Measurements from ENCODE around the gene SLC26A8.
"Not testable (repeated sequence)": the region's sequence is repeated elsewhere in the genome, so short reads cannot be mapped to it uniquely, and the experiment has no call there.

Gene SLC26A8

DNA sequence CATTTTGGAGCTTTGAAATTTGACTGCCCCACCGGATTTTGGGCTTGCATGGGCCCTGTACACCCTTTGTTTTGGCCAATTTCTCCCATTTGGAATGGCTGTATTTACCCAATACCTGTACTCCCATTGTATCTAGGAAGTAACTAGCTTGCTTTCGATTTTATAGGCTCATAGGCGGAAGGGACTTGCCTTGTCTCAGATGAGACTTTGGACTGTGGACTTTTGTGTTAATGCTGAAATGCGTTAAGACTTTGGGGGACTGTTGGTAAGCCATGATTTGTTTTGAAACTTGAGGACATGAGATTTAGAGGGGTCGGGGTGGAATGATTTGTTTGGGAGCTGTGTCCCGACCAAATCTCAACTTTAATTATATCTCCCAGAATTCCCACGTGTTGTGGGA lies 83.3 kb downstream of the SLC26A8 start:
- not testable (repeated sequence) for DNase-seq (ENCODE audit: low read depth)

DNA sequence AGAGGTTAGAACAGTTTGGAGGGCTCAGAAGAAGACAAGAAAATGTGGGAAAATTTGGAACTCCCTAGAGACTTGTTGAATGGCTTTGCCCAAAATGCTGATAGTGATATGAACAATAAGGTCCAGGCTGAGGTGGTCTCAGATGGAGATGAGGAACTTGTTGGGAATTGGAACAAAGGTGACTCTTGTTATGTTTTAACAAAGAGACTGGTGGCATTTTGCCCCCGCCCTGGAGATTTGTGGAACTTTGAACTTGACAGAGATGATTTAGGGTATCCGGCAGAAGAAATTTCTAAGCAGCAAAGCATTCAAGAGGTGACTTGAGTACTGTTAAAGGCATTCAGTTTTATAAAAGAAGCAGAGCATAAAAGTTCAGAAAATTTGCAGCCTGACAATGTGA lies 84.4 kb downstream of the SLC26A8 start:
- DNase-seq (ENCODE audit: low read depth) = not testable (repeated sequence)

DNA sequence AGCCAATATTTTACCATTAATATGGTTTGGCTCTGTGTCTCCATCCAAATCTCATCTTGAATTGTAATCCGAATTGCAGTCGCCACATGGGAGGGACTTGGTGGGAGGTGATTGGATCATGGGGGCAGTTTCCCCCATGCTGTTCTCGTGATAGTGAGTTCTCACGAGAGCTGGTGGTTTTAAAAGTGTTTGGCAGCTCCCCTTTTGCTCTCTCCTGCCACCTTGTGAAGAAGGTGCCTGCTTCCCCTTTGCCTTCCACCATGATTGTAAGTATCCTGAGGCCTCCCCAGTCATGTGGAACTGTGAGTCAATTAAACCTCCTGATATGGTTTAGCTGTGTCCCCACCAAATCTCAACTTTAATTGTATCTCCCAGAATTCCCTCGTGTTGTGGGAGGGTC lies 85.2 kb downstream of the SLC26A8 start:
- not testable (repeated sequence) for DNase-seq (ENCODE audit: low read depth)

DNA sequence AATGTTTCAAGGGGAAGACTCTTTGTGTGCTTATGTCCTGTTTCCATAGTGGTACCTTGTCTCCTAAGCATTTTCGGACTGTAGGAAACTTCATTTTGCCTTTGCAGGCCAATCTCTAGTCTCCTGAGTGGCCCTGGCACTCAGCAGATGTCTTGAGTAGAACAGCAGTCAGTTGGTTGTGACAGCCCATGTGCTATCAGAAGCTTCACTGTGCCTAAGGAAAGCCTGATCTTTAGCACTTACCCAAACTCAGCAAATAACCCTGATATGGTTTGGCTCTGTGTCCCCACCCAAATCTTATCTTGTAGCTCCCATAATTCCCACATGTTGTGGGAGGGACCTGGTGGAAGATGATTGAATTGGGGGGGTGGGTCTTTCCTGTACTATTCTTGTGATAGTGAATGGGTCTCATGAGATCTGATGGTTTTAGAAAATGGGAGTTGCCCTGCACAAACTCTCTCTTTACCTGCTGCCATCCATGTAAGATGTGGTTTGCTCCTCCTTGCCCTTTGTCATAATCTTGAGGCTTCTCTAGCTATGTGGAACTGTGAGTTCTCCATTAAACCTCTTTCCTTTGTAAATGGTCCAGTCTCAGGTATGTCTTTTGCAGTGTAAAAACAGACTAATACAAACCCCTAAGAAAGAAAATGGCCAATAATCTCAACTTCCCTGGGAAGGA lies 87.6 kb downstream of the SLC26A8 start:
- no peak for DNase-seq (ENCODE audit: low read depth)

DNA sequence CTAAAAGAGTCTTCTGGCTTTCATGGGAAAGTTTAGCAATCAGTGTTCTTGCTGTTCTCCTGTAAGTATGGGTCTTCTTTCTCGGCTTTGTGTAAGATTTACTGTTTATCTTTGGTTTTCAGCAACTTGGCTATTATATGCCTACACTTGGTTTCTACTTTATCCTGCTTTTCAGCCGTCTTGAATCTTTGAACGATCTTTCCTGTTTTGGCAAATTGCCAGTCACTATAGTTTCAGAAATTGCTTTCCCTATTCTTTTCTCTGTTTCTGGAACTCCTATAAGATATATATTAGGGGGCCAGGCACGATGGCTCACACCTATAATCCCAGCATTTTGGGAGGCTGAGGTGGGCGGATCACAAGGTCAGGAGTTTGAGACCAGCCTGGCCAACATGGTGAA lies 89.0 kb downstream of the SLC26A8 start:
- no peak for DNase-seq (ENCODE audit: low read depth)

DNA sequence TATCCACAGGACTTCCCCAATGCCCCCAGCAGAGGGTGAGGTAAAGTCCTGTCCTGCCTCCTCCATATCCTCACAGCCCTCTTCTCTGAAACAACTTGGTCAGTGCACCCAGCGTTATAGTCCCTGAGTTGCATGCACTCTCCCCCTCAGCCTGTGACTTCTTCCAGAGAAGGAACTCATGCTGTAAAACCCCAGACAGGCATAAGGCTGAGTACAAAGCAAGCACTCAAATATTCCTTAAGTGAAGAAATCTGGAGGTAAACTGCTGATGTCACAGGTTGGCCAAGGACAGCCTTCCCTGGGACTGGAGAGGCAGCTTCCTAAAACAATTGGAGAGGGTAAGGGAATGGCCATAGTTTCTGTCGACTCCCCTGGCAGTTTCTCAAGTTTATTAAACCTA lies 90.6 kb downstream of the SLC26A8 start:
- DNase-seq (ENCODE audit: low read depth) = no peak

DNA sequence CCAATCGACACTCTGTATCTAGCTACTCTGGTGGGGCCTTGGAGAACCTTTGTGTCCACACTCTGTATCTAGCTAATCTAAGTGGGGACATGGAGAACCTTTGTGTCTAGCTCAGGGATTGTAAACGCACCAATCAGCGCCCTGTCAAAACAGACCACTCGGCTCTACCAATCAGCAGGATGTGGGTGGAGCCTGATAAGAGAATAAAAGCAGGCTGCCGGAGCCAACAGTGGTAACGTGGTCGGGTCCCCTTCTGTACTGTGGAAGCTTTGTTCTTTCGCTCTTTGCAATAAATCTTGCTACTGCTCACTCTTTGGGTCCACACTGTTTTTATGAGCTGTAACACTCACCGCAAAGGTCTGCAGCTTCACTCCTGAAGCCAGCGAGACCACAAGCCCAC lies 92.6 kb downstream of the SLC26A8 start:
- not testable (repeated sequence) for DNase-seq (ENCODE audit: low read depth)

DNA sequence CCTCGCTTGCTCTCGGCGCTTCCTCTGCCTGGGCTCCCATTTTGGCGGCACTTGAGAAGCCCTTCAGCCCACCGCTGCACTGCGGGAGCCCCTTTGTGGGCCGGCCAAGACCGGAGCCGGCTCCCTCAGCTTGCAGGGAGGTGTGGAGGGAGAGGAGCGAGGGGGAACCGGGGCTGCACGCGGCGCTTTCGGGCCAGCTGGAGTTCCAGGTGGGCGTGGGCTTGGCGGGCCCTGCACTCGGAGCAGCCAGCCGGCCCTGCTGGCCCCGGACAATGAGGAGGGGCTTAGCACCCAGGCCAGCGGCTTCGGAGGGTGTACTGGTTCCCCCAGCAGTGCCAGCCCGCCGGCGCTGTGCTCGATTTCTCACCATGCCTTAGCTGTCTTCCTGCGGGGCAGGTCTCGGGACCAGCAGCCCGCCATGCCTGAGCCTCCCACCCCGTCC lies 93.3 kb downstream of the SLC26A8 start:
- DNase-seq (ENCODE audit: low read depth) = no peak

DNA sequence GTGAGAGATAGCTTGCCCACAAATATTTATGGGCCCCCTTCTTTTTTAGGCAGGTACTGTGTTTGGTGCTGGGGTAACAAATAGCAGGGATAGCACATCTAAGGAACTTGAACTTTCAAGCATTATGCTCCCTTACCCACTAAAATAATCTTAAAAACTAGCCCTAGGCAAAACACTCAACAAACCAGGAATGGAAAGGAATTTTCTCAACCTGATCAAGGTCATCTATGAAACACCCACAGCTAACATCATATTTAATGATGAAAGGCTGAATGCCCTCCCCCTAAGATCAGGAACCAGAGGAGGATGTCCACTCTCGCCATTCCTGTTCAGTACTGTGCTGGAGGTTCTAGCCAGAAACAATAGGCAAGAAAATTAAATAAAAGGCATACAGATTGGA lies 94.8 kb downstream of the SLC26A8 start:
- DNase-seq (ENCODE audit: low read depth) = no peak

DNA sequence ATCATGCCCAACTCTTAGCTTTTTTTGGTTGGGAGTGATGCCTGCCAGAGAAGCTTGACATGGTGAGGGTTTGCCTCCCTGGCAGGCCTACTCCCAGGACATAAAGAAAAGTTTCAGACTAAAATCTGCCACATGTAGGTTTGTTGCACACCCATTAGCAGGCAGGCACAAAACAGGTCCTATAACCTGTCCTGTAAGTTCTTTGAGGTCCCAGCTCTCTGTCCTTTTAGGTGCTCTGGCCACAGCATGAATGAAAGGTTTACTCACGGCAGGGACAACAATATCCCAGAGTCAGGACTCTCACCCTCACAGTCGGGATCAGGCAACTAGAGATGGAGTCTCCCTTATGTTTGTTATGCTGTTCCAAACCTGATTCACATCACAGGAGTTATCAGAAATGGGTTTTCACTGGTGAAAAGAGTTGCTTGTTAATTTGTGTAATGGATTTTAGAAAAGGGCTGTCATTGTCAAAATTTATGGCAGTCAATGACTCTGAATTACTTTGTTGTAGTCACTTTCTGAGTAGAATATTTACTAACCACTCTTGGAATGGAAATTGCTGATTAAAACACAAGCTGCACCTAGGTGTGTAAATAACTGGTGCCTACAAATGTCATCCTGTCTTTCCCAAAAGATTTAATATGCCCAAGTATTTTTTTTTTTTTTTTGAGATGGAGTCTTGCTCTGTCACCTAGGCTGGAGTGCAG lies 97.8 kb downstream of the SLC26A8 start:
- no peak for DNase-seq (ENCODE audit: low read depth)

DNA sequence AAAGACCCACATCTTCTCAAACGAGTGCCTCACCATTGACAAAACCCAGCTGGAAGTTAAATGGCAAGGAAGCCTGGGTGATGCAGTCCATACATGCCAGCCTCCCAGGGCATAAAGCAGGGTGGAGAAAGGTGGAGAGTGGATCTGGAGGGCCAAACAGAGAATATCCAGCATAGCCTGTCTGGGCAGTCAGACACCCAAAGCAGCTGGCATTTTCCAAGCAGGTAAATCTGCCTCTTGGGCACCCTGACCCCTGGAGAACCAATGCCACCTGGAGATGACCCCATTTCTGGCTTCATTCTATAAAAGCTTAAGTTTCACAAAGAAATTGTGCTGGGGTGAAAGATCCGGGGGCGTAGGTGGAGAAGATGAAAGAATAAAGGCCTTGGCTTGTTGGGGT lies 98.5 kb downstream of the SLC26A8 start:
- no peak for DNase-seq (ENCODE audit: low read depth)

DNA sequence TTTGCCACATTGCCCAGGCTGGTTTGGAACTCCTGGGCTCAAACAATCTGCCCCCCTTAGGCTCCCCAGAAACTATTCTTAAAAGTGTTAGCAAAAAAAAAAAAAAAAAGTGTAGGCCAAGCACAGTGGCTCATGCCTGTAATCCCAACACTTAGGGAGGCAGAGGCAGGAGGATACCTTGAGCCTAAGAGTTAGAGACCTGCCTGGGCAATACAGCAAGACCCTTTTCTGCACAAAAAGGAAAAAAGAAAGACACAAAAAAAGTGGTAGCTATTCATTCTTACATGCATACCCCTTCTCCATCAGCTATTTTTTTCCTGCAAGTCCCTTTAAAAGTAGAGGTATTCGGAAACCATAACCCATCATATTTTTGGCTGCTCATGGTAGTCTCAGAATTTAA lies 100.3 kb downstream of the SLC26A8 start:
- DNase-seq (ENCODE audit: low read depth) = no peak

DNA sequence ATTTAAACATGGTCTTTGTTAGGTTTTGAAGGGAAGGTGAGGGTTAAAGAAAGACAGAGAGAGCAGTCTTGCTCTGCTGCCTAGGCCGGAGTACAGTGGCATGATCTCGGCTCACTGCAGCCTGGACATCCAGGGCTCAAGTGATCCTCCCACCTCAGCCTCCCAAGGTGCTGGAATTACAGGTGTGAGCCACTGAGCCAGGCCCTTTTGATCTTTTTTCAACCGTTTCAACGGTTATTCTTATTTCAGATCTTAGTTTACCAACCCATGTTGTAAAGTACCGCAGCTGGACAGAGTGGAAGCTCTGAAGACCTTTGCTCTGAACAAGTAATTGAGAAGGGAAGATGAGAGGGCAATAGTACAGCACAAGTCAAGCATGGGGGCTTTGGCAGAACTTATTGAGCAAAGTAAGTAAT lies 102.3 kb downstream of the SLC26A8 start:
- DNase-seq (ENCODE audit: low read depth) = no peak

DNA sequence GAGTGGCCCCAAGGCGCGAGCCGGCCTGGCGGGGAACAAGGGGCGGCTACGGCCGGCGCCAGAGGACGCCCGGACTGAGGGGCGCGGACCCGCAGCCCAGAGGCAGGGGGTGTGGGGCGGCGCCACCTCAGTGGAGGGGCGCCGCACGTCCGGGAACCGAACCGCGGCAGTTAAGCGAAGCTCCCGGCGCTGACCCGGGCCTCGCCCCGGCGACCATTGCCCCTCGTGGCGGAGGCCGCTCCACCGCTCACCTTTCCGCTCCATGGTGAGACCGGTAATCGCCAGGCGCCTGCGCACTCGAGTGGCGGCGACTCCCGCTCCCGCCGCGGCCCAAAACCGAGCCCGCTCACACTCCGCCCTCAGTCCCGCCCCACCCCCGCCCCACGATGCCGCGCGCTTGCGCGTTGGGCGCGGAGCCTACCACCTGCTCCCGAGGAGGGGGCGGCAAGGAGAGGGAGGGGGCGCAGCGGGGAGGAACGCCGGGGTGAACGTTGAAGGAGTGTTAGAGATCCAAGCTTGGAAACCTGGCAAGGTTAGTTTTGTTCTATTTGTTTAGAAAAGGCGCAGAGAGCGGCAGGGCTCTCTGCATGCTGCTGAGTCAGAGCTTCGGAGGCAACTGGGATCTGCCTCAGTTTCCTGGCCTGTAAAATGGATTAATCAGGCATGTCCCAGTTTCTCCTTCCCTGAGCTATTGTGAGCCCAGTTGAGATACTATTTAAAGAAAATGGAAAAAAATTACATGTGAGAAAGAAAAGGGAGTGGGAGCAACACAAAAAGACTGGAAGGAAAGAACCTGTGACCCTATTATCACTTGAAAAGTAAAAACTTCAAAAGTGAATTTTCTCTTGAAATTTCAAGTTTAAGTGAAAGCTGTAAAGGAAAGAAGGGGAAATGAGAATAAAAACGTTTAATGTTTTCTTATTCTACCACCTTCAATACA lies 103.4 kb downstream of the SLC26A8 start, which contains the start of gene SRPK1:
Gene SRPK1, minus strand, starts transcription at position 306 of the 940 bp plus-strand sequence. Its CDS starts 42 bp downstream, at position 264.
- no peak for DNase-seq (ENCODE audit: low read depth)

DNA sequence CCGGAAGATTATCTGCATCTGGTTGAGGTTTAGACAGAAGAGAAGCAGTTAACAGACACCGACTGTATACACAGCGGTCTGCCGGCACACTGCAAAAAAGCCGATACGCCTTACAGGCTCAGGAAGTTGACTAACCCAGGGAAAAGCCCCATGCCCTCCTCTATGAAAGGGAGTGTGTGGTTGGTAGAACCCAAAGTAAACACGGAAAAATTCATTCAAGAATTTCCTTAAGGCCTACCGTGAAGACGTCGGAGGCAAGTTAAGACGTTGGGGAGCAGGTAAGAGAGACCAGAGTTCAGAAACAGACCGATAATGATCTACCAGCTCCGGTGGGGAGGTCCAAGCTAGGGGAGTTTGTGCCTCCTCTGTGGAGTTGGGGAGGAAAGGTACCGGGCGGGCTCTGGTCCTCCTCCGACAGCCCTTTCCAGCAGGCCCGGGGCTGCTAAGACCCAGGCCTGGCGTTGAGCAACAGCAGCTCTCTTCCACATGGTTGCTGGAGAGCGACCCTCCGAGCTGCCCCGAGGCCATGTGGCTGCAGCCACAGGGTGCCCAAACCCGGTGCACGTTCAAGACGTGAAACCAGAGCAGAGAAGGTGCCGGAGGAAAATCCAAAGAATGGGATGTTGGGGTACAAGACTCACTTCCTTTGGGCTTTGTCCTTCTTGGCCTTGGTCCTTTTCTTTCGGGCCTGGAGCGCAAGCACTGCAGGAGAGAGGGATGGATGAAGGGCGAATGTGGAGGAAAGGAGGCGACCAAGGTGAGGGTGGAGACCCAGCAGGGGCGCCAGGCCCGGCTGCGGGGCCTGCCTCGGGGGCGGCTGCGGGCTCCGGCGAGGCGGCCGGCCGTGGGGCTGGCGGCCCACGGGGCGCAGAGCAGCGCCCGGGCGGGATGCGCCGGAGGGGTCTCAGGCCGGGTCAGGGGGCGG lies 104.4 kb downstream of the SLC26A8 start:
- DNase-seq (ENCODE audit: low read depth) = no peak

DNA sequence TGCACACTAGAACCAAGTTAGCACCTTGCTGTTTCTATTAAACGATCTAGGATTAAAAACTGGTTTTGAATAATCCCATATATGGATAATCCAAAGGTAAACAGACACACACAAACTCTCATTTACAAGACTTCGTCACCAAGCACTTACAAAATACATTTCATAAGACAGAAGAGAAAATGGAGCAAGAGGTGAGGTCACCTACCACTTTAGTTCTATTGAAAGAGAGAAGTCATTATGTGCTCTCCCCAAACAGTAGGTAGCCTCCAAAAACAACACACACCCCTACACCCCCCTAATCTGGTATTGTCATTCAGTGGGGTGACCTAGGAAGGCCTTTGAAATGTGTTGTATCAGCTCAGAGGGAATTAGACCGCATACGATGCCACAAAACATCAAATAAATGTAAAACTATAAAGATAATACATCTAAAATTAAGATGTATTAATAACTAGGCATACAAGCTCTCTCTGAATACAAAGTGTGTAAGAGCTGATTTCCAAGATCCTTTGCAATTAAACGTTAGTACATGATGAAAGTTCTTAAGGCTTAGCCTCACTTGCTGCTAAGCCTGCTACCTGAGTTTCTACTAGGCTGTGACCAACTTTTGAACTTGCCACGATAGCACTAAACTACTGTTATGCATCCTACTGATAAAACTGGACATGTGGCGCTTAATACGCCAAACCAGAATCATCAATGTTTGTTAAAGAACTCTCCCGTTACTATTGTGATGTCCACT lies 105.2 kb downstream of the SLC26A8 start:
- DNase-seq (ENCODE audit: low read depth) = no peak

DNA sequence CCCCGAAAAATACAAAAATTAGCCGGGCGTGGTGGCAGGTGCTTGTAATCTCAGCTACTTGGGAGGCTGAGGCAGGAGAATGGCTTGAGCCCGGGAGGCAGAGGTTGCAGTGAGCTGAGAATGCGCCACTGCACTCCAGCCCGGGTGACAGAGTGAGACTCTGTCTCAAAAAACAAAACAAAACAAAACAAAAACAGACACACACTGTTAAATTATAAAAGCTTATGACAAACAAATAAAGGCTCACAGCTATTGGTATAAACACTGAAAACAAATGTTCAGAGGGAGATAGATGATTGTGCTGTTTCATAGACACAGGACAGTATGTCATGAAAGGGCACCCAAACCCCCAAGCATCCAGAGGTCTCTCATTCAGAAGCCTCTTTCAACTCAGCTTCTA lies 107.5 kb downstream of the SLC26A8 start:
- DNase-seq (ENCODE audit: low read depth) = not testable (repeated sequence)

DNA sequence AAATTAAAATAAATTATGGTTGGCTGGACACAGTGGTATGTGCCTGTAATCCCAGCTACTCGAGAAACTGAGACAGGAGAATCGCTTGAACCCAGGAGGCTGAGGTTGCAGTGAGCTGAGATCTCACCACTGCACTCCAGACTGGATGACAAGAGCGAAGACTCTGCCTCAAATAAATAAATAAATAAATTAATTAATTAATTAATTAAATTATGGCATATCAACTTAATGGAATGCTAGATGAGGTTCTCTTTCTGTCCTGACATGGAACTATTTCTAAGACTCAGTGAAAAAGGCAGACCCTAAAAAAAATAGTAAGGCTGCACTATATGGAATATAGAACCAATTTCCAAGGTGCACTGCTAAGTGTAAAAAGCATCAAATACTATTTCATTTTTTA lies 108.4 kb downstream of the SLC26A8 start:
- no peak for DNase-seq (ENCODE audit: low read depth)

DNA sequence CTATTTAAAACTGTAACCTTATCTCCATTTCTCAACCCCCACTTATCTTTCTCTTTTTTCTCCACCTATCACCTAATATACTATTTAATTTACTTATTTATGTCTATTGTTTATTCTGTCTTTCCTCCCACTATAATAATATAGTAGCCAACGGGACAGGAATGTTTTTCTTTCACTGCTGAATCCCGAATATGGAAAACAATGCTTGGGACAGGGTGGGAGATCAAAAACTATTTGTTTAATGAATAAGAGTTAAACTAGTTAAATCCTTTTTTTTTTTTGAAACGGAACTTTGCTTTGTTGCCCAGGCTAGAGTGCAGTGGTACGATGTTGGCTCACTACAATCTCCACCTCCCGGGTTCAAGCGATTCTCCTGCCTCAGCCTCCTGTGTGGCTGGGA lies 109.9 kb downstream of the SLC26A8 start:
- no peak for DNase-seq (ENCODE audit: low read depth)

DNA sequence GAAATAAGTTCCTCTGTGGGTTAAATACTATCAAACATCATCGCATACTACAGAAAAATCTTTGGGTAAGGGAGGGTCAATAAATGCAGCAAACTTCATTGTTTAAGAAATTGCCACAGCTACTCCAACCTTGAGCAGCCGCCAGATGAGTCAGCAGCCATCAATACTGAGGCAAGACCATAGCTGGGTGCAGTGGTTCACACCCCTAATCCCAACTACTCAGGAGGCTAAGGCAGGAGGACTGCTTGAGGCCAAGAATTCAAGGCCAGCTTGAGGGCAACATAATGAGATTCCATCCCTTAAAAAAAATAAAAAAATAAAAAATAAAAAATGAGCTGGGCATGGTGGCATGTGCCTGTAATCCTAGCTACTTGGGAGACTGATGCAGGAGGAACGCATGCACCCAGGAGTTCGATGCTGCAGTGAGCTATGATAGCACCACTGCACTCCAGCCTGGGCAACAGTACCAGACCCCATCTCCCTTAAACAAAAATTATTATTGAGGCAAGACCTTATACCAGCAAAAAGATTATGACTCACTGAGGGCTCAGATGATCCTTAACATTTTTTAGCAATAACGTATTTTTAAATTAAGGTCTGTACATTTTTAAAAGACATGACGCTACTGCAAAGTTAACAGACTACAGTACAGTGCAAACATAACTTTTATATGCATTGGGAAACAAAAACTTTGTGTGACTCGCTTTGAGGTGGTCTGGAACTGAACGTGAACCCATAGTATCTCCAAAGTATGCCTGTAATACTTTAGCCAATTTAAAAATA lies 112.4 kb downstream of the SLC26A8 start:
- DNase-seq (ENCODE audit: low read depth) = no peak

All from HS-5 (cell line).